ENCODE data around the gene L1TD1. TPM values are rescaled to one million over a fixed set of nuclear protein-coding genes. Genes with fewer than 3 reads are reported as not detected.

Gene L1TD1
- total and polyA plus RNA-seq, 2 of the 13 experiments (the other 11 are each of a cell fraction or from before 2014, with no cell fraction given), result not detected

DNA sequence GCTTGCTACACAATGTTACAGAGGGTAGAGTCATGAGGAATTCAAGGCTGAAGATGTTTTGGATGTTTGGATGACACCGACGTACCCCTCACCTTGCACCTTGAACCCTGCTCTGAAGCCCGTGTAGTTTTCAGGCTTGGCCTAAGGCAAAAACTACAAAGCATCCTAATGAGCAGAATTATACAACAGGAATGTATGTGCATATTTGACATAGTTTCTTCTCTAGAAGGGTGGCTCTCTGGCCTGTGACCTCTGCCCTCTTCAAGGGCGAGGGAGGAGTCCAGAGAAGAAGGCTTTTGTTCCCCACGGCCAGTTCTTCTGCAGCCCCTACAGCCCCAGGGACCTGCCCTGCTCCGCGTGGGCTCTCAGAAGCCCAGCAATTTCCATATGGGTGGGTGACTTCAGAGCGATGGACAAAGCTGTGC lies 43.3 kb downstream of the L1TD1 start (continued):
- TF ChIP-seq, protein P1, sequence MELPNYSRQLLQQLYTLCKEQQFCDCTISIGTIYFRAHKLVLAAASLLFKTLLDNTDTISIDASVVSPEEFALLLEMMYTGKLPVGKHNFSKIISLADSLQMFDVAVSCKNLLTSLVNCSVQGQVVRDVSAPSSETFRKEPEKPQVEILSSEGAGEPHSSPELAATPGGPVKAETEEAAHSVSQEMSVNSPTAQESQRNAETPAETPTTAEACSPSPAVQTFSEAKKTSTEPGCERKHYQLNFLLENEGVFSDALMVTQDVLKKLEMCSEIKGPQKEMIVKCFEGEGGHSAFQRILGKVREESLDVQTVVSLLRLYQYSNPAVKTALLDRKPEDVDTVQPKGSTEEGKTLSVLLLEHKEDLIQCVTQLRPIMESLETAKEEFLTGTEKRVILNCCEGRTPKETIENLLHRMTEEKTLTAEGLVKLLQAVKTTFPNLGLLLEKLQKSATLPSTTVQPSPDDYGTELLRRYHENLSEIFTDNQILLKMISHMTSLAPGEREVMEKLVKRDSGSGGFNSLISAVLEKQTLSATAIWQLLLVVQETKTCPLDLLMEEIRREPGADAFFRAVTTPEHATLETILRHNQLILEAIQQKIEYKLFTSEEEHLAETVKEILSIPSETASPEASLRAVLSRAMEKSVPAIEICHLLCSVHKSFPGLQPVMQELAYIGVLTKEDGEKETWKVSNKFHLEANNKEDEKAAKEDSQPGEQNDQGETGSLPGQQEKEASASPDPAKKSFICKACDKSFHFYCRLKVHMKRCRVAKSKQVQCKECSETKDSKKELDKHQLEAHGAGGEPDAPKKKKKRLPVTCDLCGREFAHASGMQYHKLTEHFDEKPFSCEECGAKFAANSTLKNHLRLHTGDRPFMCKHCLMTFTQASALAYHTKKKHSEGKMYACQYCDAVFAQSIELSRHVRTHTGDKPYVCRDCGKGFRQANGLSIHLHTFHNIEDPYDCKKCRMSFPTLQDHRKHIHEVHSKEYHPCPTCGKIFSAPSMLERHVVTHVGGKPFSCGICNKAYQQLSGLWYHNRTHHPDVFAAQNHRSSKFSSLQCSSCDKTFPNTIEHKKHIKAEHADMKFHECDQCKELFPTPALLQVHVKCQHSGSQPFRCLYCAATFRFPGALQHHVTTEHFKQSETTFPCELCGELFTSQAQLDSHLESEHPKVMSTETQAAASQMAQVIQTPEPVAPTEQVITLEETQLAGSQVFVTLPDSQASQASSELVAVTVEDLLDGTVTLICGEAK (IDR thresholded peaks at IDR 0.05), result no peak
- TF ChIP-seq, protein P1 (CRISPR knock-in tag; IDR thresholded peaks at IDR 0.05), result no peak
- TF ChIP-seq SCMH1 (CRISPR knock-in tag; IDR thresholded peaks at IDR 0.05; ENCODE audit: borderline replicate concordance), result no peak
- TF ChIP-seq, protein P2, sequence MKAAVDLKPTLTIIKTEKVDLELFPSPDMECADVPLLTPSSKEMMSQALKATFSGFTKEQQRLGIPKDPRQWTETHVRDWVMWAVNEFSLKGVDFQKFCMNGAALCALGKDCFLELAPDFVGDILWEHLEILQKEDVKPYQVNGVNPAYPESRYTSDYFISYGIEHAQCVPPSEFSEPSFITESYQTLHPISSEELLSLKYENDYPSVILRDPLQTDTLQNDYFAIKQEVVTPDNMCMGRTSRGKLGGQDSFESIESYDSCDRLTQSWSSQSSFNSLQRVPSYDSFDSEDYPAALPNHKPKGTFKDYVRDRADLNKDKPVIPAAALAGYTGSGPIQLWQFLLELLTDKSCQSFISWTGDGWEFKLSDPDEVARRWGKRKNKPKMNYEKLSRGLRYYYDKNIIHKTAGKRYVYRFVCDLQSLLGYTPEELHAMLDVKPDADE (CRISPR knock-in tag; IDR thresholded peaks at IDR 0.05), result no peak
- TF ChIP-seq, protein P3, sequence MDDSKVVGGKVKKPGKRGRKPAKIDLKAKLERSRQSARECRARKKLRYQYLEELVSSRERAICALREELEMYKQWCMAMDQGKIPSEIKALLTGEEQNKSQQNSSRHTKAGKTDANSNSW (CRISPR knock-in tag; IDR thresholded peaks at IDR 0.05; ENCODE audit: borderline replicate concordance), result no peak
- TF ChIP-seq ZNF441 (CRISPR knock-in tag; IDR thresholded peaks at IDR 0.05; ENCODE audit: borderline replicate concordance), result no peak
- no peak for TF ChIP-seq TSC22D2 (CRISPR knock-in tag; IDR thresholded peaks at IDR 0.05; ENCODE audit: borderline replicate concordance)
- TF ChIP-seq MED8 (CRISPR knock-in tag; IDR thresholded peaks at IDR 0.05; ENCODE audit: insufficient replicate concordance), result no peak
- TF ChIP-seq, protein P4, sequence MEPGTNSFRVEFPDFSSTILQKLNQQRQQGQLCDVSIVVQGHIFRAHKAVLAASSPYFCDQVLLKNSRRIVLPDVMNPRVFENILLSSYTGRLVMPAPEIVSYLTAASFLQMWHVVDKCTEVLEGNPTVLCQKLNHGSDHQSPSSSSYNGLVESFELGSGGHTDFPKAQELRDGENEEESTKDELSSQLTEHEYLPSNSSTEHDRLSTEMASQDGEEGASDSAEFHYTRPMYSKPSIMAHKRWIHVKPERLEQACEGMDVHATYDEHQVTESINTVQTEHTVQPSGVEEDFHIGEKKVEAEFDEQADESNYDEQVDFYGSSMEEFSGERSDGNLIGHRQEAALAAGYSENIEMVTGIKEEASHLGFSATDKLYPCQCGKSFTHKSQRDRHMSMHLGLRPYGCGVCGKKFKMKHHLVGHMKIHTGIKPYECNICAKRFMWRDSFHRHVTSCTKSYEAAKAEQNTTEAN (CRISPR knock-in tag; conservative IDR thresholded peaks at IDR 0.05), result peak; percentile 67; the same call in 1 of the 2 replicates
- TF ChIP-seq, protein P5, sequence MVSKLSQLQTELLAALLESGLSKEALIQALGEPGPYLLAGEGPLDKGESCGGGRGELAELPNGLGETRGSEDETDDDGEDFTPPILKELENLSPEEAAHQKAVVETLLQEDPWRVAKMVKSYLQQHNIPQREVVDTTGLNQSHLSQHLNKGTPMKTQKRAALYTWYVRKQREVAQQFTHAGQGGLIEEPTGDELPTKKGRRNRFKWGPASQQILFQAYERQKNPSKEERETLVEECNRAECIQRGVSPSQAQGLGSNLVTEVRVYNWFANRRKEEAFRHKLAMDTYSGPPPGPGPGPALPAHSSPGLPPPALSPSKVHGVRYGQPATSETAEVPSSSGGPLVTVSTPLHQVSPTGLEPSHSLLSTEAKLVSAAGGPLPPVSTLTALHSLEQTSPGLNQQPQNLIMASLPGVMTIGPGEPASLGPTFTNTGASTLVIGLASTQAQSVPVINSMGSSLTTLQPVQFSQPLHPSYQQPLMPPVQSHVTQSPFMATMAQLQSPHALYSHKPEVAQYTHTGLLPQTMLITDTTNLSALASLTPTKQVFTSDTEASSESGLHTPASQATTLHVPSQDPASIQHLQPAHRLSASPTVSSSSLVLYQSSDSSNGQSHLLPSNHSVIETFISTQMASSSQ (IDR thresholded peaks at IDR 0.05; ENCODE audit: low read depth), result peak; percentile 54; the same call in 1 of the 2 replicates
- TF ChIP-seq, protein P5 (CRISPR knock-in tag; IDR thresholded peaks at IDR 0.05; ENCODE audit: borderline replicate concordance), result peak; percentile 88; the same call in 1 of the 2 replicates
- no peak for TF ChIP-seq RAD51 (IDR thresholded peaks at IDR 0.05; ENCODE audit: borderline replicate concordance)
- no peak for TF ChIP-seq MTF1 (CRISPR knock-in tag; IDR thresholded peaks at IDR 0.05)
- no peak for TF ChIP-seq IKZF1 (IDR thresholded peaks at IDR 0.05)
